Eye (tissue), 1 donor: ENCODE data around the gene KCNK6.

Source experiments
- DNase-seq: peaks from one replicate; pipeline ENCODE4 v3.0.0-alpha.2; 2015

The KCNK6 gene

DNA sequence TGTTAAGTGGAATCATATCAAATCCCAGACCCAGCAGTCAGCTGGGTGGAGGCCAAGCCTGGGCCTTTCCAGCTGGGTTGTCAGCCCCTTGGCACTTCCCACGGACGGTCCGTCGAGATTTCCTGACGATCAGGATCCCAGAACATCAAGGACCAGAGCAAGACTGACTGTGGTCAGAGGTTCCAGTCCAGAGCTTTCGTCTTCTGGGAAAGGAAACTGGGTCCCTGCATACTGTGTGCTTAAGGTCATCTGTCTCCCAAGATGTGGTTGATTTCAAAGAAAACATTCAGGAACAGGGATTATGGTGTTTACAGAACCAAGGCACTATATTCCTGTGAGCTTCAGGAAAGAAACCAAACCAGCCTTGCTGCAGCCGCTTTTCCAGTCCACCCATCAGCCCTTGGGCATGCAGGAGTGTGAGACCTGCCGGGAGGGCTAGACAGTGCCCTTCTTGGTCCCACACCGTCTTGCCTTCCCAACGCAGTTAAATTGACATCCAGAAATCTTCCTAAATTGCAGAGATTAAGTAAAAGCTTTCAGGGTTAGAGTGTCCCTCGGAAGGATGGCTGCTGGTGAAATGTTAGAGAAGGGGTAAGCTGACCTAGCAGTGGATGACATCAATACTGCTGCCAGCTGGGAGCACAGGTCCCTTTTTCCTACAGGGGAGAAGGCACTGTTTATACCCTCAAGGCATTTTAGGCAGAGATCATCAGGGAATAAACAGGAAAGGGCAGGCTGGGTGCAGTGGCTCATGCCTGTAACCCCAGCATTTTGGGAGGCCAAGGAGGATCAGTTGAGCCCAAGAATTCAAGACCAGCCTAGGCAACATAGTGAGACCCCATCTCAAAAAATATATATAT lies 20.6 kb upstream of the KCNK6 start:
- no peak for DNase-seq

DNA sequence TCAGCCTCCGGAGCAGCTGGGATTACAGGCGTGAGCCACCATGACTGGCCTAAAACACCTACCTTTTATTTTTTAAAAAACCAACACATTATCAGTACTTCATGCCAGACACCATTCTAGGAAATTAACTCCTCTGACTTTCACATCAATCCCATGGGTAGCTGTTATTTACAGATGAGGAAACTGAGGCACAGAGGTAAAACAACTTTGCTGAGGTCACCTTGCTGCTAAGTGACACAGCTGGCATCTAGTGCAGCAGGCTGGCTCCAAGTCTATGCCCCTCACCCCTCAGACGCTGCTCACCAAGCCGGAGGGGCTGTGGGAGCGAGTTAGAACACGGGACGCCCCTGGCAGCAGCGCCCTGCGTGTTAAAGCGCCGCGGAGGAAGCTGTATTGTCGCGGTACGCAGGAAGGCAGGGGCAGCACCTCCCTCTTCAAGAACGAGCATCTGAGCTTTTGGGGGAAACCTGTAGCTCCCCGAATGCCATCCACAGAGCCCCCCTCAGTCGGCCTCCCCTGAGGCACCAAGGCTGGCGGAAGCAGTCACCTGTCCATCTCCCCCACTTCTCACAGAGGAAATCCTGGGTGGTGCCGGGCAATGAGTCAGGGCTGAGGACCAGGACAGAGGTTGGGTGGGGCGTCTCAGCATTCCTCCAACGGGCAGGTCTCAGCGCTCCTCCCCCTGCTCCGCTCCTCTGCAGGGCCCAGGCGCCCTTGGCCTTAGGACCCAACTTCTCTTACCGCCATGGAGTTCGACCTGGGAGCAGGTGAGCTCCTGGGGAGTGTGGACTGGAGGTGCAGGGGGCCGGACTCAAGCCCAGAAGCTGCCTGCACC lies 15.9 kb upstream of the KCNK6 start, which contains the start of gene C19orf33:
C19orf33 (plus strand) TSS at position 735 of the 835 bp plus-strand sequence; CDS start at position 746, 11 bp downstream.
- DNase-seq = no peak

- DNase-seq = no peak
Observed at GRCh38 chr19:38304352-38304865, 15.2 kb upstream of the KCNK6 start.

- DNase-seq = peak; percentile 82
Observed at GRCh38 chr19:38304866-38305429, 14.7 kb upstream of the KCNK6 start.

GRCh38 chr19:38306236-38306635 lies 13.4 kb upstream of the KCNK6 start:
- DNase-seq = no peak

- no peak for DNase-seq
Observed at GRCh38 chr19:38307076-38307475, 12.6 kb upstream of the KCNK6 start.

DNA sequence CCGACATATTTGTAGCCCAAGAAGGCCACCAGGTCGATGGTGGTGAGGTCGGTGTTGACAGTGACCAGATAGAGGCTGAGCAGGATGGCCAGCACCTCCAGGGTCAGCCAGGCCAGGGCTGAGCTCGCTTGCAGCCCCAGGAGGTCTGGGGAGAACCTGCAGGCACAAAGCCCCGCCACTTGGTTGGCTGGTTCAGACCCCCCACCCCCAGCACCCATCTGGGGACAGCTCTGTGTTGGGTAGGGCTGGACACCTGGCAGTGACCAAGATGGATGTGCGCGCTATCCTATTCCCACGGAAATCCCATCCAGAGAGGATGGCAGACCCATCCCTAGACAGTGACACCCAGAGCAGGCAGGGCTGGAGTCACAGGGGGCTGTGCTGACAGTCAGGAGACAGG lies 12.0 kb upstream of the KCNK6 start:
- no peak for DNase-seq

- DNase-seq = no peak
Observed at GRCh38 chr19:38308006-38308766, 11.5 kb upstream of the KCNK6 start.

GRCh38 chr19:38308926-38309614 lies 10.6 kb upstream of the KCNK6 start:
- DNase-seq = no peak

- no peak for DNase-seq
Observed at GRCh38 chr19:38309615-38310278, 9.9 kb upstream of the KCNK6 start.

DNA sequence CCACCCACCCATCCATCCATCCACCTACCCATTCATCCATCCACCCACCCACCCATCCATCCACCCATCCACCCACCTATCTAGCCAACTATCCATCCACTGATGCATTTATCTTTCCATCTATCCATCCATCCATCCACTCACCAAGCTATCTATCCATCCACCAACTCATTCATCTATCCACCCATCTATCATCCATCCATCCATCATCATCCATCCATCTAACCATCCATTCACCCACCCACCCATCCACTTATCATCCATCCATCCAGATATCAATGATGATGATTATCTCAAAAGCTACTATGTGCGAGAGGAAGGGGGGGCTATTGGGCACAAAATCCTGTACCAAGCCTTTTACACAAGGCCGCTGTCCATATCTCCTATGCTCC lies 9.4 kb upstream of the KCNK6 start:
- DNase-seq = no peak

- DNase-seq = no peak
Observed at GRCh38 chr19:38310986-38311385, 8.7 kb upstream of the KCNK6 start.

DNA sequence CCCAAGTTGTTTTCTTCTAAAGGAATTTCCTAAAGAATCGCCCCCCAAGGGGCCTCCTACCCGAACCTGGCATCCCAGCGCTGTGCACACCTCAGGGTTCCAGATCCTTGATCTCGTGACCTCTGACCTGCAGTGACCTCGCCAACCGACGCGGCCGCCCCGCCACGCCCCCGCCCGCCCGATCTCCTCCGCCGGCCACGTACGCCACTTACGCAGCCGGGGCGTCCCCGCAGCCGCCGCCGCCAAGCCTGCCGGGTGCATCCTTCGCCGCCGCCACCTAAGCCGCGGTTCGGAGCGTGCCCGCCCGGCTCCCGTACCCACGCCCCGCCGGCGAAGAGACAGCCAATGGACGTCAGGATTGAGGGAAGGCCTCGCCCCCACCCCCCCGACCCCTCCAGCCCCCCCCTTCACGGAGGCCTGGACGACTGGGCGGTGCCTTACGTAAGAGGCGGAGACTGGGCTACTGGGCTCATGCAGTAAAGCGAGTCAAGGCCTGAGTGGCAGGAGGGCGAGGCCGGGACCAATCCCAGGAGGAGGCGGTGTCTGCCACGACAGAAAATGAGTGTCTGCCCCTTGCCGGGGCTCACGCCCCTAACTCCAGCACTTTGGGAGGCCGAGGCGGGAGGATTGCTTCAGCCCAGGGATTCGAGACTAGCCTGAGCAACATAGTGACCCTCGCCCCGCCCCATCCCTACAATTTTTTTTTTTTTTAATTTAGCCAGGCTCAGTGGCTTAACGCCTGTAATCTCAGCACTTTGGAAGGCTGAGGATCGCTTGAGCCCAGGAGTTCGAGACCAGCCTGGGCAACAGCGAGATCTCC lies 3.8 kb upstream of the KCNK6 start, which contains the start of gene YIF1B:
YIF1B (minus strand) TSS at position 291 of the 820 bp plus-strand sequence; CDS start at position 261, 30 bp downstream.
- DNase-seq = peak; percentile 98

DNA sequence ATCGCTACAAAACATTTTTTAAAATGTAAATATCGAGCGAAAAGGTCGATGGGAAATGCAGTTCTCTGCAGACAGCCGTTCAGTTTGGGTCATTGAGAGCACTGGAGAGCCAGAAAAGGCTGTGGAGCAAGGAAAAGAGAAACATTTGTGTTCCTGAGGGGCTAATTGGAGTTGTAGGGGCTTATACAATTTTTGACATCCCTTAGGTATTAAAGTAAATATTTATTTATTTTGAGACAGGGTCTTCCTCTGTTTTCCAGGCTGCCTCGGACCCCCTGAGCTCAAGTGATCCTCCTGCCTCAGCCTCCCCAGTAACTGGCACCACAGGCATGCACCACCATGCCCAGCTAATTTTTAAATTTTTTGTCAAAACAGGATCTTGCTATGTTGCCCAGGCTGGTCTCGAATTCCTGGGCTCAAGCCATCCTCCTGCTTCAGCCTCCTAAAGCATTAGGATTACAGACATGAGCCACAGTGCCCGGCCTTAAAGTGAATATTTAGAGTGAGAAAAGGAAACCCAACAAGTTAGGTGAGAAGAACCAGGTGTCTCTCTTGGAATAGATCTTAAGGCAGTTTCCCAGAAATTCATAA lies 3.1 kb upstream of the KCNK6 start:
- DNase-seq = no peak

DNA sequence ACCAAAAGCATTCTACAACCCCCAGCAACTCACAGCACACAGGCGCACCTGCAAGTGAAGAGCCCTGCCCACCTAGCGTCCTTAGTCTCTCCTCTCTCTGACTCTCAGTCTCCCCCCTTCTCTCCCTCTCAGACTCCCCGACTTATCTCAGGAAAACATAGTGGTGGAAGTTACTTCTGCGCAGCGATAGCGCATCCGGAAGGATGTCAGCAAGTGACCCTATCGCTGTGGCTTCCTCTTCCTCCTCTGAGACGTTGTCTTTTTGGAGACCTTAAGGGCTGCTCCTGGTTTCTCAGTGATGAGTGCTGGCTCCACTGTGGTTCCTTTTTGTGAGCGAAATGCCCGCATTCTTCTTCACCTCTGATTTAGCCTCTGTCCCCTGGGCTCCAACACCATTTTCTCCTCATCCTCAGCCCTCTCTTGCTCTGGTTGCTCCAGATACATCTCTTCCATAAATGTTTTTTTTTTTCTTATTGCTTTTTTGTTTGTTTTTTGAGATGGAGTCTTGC lies 2.5 kb upstream of the KCNK6 start:
- DNase-seq = no peak

GRCh38 chr19:38318660-38319059 lies 985 bp upstream of the KCNK6 start:
- DNase-seq = no peak

GRCh38 chr19:38320969-38321339 lies 1.3 kb downstream of the KCNK6 start:
- DNase-seq = no peak

GRCh38 chr19:38321646-38322196 lies 2.1 kb downstream of the KCNK6 start:
- DNase-seq = no peak

DNA sequence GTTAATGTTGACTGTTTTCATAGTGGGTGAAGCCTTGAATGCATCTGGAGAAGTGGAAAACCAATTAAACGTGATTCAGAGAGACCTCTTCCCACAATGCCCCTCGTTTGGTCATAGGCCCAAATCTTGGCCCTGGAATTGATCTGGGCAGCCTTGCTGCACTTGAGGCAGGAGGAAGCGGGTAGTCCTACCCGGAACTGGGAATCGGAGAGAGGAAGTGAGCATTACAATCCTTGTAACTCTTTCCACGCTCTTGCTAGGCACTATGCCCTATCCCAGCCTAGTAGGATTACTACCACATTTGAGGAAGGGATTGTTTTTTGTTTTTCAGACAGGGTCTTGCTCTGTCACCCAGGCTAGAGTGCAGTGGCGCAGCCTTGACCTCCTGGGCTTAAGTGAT lies 3.6 kb downstream of the KCNK6 start:
- no peak for DNase-seq
